ENCODE measurements around the gene TPM2. TPM values are rescaled to one million over a fixed set of nuclear protein-coding genes. Genes with fewer than 3 reads are reported as not detected.
A peak's percentile ranks its signal among the peaks of the same experiment; 100 is the strongest.

TPM2 gene
- total RNA-seq, 1 experiment from 2014 or later, result 544 TPM

- Histone ChIP-seq H3K9me3 (ENCODE audit: control insufficient read depth, insufficient read depth, low read depth, low read length) (no peaks in the 10 kb centered on the region), H3K4me1 (ENCODE audit: control insufficient read depth, insufficient read depth, low read length) (peaks cover 30% of the 10 kb centered on the region), H3K4me3 (ENCODE audit: low read depth in 2 of 2, low read length in 2 of 2) (no peak overlapping the region), H3K36me3 (ENCODE audit: control insufficient read depth, insufficient read depth, low read length) (peaks cover 2% of the 10 kb centered on the region), H3K27ac (ENCODE audit: low read length) (0 out of 2 replicates have a peak overlapping the region, but pooled peaks have one; percentile 1), H3K27me3 (ENCODE audit: control insufficient read depth, insufficient read depth, low read length) (no peaks in the 10 kb centered on the region)
- ATAC-seq (no peak), DNase-seq (ENCODE audit: low read depth, low spot score) (no peak)
- POLR2A ChIA-PET, result interaction anchor here (0.6 kb wide), 1 partner anchor 137 kb away, joined by 3 read pairs; no protein-coding TSS in a partner anchor
- BruUV-seq (replicated peaks), result no TSS peak
- TF ChIP-seq SIN3A (IDR thresholded peaks at IDR 0.05; ENCODE audit: borderline replicate concordance, insufficient read depth, low read depth, low read length) (no peak), TCF7L2 (IDR thresholded peaks at IDR 0.05; ENCODE audit: low read depth, low read length) (no peak), POLR2AphosphoS5 (IDR thresholded peaks at IDR 0.05; ENCODE audit: low read depth, low read length) (no peak), REST (IDR thresholded peaks at IDR 0.05; ENCODE audit: insufficient read depth in 1 of 2, low read depth in 2 of 2, low read length in 1 of 2) (no peak)
- TF ChIP-seq, protein P1, sequence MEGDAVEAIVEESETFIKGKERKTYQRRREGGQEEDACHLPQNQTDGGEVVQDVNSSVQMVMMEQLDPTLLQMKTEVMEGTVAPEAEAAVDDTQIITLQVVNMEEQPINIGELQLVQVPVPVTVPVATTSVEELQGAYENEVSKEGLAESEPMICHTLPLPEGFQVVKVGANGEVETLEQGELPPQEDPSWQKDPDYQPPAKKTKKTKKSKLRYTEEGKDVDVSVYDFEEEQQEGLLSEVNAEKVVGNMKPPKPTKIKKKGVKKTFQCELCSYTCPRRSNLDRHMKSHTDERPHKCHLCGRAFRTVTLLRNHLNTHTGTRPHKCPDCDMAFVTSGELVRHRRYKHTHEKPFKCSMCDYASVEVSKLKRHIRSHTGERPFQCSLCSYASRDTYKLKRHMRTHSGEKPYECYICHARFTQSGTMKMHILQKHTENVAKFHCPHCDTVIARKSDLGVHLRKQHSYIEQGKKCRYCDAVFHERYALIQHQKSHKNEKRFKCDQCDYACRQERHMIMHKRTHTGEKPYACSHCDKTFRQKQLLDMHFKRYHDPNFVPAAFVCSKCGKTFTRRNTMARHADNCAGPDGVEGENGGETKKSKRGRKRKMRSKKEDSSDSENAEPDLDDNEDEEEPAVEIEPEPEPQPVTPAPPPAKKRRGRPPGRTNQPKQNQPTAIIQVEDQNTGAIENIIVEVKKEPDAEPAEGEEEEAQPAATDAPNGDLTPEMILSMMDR (IDR thresholded peaks at IDR 0.05), result no peak
- in situ Hi-C loops (cut with HindIII; ENCODE audit: low pct_unique_long_range_greater_than_20kb, low sequenced_read_pairs) (no loop called here), intact Hi-C loops (cut with micrococcal nuclease; ENCODE audit: unreplicated experiment) (loop anchor here (5.0 kb wide), 1 partner anchor 66 kb away; no protein-coding TSS in a partner anchor)
- CTCF ChIA-PET, result interaction anchor here (0.7 to 1.0 kb wide), 3 partner anchors 21 to 125 kb away, joined by 3 read pairs; partner anchors contain the start of genes GBA2 and RGP1
These were observed 38.6 kb upstream of the TPM2 start for GRCh38 chr9:35728041-35728971.

GRCh38 chr9:35727676-35728040, 37.9 kb upstream of the TPM2 start:
- H3K9me3 ChIP-seq (ENCODE audit: control insufficient read depth, insufficient read depth, low read depth, low read length), result no peaks in the 10 kb centered on the region
- CTCF ChIA-PET, result interaction anchor here (0.8 to 1.0 kb wide), 2 partner anchors 31 to 124 kb away, joined by 3 read pairs; no protein-coding TSS in a partner anchor
- peaks cover 2% of the 10 kb centered on the region for H3K36me3 ChIP-seq (ENCODE audit: control insufficient read depth, insufficient read depth, low read length)
- TF ChIP-seq REST (IDR thresholded peaks at IDR 0.05; ENCODE audit: insufficient read depth in 1 of 2, low read depth in 2 of 2, low read length in 1 of 2), result no peak
- no peak for TF ChIP-seq SIN3A (IDR thresholded peaks at IDR 0.05; ENCODE audit: borderline replicate concordance, insufficient read depth, low read depth, low read length)
- no peak for TF ChIP-seq TCF7L2 (IDR thresholded peaks at IDR 0.05; ENCODE audit: low read depth, low read length)
- TF ChIP-seq POLR2AphosphoS5 (IDR thresholded peaks at IDR 0.05; ENCODE audit: low read depth, low read length), result no peak
- TF ChIP-seq, protein P1 (IDR thresholded peaks at IDR 0.05), result no peak
- in situ Hi-C loops (cut with HindIII; ENCODE audit: low pct_unique_long_range_greater_than_20kb, low sequenced_read_pairs) (no loop called here), intact Hi-C loops (cut with micrococcal nuclease; ENCODE audit: unreplicated experiment) (loop anchor here (5.0 kb wide), 1 partner anchor 65 kb away; no protein-coding TSS in a partner anchor)
- H3K4me1 ChIP-seq (ENCODE audit: control insufficient read depth, insufficient read depth, low read length), result peaks cover 28% of the 10 kb centered on the region
- POLR2A ChIA-PET, result no interaction called here
- DNase-seq (ENCODE audit: low read depth, low spot score) (no peak), ATAC-seq (no peak)
- H3K27ac ChIP-seq (ENCODE audit: low read length), result 0 out of 2 replicates have a peak overlapping the region, but pooled peaks have one; percentile 1
- no TSS peak for BruUV-seq (replicated peaks)
- no peak overlapping the region for H3K4me3 ChIP-seq (ENCODE audit: low read depth in 2 of 2, low read length in 2 of 2)
- H3K27me3 ChIP-seq (ENCODE audit: control insufficient read depth, insufficient read depth, low read length), result no peaks in the 10 kb centered on the region

Data from Panc1 (cell line).